Measurements from ENCODE around the gene VAV3.

VAV3 gene

DNA sequence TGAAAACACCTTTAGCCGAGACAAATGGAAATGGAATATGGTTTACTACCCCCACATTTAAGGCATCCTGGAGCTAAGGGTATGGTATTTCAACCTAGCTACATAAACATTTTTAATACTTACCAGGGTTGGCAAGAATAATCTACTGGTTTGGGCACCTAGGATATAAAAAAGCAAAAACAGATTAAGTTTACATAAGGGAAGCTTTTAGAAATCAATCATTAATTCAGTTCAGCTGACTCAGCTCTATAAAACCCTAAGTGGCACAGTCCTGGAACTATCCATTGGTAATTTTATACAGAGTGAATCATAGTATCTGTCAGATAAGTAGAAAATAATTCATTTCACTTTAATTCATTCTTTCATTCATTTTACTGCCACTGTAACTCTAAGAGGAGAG lies 355.2 kb downstream of the VAV3 start:
- H3K9ac ChIP-seq (ENCODE audit: low read length): no peak overlapping the region
- H3K4me2 ChIP-seq (ENCODE audit: low read length, poor library complexity, severe bottlenecking): no peak overlapping the region
- no CpG with 5 or more reads among the region's 1 CpG for WGBS

DNA sequence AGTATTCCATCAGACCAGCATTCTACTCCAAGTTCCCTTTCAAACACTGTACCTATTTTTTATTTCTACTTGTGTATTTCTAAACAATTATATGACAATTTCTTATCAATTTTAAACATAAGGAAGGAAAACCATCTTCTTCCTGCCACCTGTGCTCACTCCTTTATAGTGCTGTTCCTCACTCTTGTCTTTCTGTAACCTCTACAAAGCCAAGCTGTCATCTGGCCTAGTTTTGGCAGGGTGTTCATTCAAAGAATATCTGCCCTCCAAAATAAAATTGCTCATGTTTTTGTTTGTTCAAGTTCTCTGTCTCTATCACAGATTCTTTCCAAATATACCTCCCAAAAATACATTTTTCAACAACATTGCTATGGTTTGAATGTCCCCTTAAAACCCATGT lies 360.2 kb downstream of the VAV3 start:
- H2AK5ac ChIP-seq (ENCODE audit: low read length, severe bottlenecking): no peak overlapping the region
- DNase-seq: no peak
- H3K18ac ChIP-seq (ENCODE audit: low read depth in 1 of 2, low read length in 2 of 2): no peak overlapping the region
- no peak overlapping the region for H2BK5ac ChIP-seq (ENCODE audit: low read depth, low read length, poor library complexity, severe bottlenecking)
- no peak overlapping the region for H4K91ac ChIP-seq (ENCODE audit: low read length)
- H3K4me2 ChIP-seq (ENCODE audit: low read length, poor library complexity, severe bottlenecking): no peak overlapping the region
- no peaks in the 10 kb centered on the region for H3K79me1 ChIP-seq (replicated peaks; ENCODE audit: low read length, poor library complexity, severe bottlenecking)
- H2AFZ ChIP-seq (ENCODE audit: low read depth, low read length): no peak overlapping the region
- no peak overlapping the region for H2BK15ac ChIP-seq (ENCODE audit: low read depth, poor library complexity, severe bottlenecking)
- H3K27ac ChIP-seq (ENCODE audit: low read length, poor library complexity, severe bottlenecking): no peak overlapping the region
- H3K14ac ChIP-seq (ENCODE audit: low read length in 2 of 2): no peak overlapping the region
- H2BK120ac ChIP-seq (ENCODE audit: low read depth, low read length): no peak overlapping the region
- H3K4me1 ChIP-seq (ENCODE audit: control insufficient read depth, insufficient read depth, low read depth, low read length): no peaks in the 10 kb centered on the region
- H2BK12ac ChIP-seq (ENCODE audit: low read length in 2 of 2): no peak overlapping the region
- no peak overlapping the region for H3K23ac ChIP-seq (ENCODE audit: low read length in 2 of 2)
- H4K8ac ChIP-seq (ENCODE audit: low read length): no peak overlapping the region
- no peak overlapping the region for H3K9ac ChIP-seq (ENCODE audit: low read length)
- H3K9me3 ChIP-seq (ENCODE audit: control insufficient read depth, low read length): no peaks in the 10 kb centered on the region
- no peak overlapping the region for H3K4me3 ChIP-seq (ENCODE audit: insufficient read depth in 1 of 2, low read depth in 1 of 2, low read length in 2 of 2)
- H3K4ac ChIP-seq (ENCODE audit: low read depth in 1 of 2, low read length in 2 of 2): no peak overlapping the region
- H3K36me3 ChIP-seq (ENCODE audit: control insufficient read depth in 1 of 2, insufficient read depth in 2 of 2, low read depth in 1 of 2, low read length in 2 of 2): no peaks in the 10 kb centered on the region
- H3K27me3 ChIP-seq (ENCODE audit: control insufficient read depth in 1 of 2, insufficient read depth in 1 of 2, low read length in 2 of 2): no peaks in the 10 kb centered on the region

More for the DNA sequence above, 355.2 kb downstream of the VAV3 start:
- H2AFZ ChIP-seq (ENCODE audit: low read depth, low read length): no peak overlapping the region
- no peak overlapping the region for H2AK5ac ChIP-seq (ENCODE audit: low read length, severe bottlenecking)
- H3K4me1 ChIP-seq (ENCODE audit: control insufficient read depth, insufficient read depth, low read depth, low read length): no peaks in the 10 kb centered on the region
- no peak for DNase-seq
- H3K9me3 ChIP-seq (ENCODE audit: control insufficient read depth, low read length): peaks cover 5% of the 10 kb centered on the region
- H3K23ac ChIP-seq (ENCODE audit: low read length in 2 of 2): no peak overlapping the region
- no peaks in the 10 kb centered on the region for H3K36me3 ChIP-seq (ENCODE audit: control insufficient read depth in 1 of 2, insufficient read depth in 2 of 2, low read depth in 1 of 2, low read length in 2 of 2)
- H3K4me3 ChIP-seq (ENCODE audit: insufficient read depth in 1 of 2, low read depth in 1 of 2, low read length in 2 of 2): no peak overlapping the region
- H2BK12ac ChIP-seq (ENCODE audit: low read length in 2 of 2): no peak overlapping the region
- no peak overlapping the region for H3K27ac ChIP-seq (ENCODE audit: low read length, poor library complexity, severe bottlenecking)
- no peaks in the 10 kb centered on the region for H3K27me3 ChIP-seq (ENCODE audit: control insufficient read depth in 1 of 2, insufficient read depth in 1 of 2, low read length in 2 of 2)
- H4K8ac ChIP-seq (ENCODE audit: low read length): no peak overlapping the region
- no peak overlapping the region for H4K91ac ChIP-seq (ENCODE audit: low read length)
- no peaks in the 10 kb centered on the region for H3K79me1 ChIP-seq (replicated peaks; ENCODE audit: low read length, poor library complexity, severe bottlenecking)
- H2BK5ac ChIP-seq (ENCODE audit: low read depth, low read length, poor library complexity, severe bottlenecking): no peak overlapping the region
- H3K14ac ChIP-seq (ENCODE audit: low read length in 2 of 2): no peak overlapping the region
- no peak overlapping the region for H2BK15ac ChIP-seq (ENCODE audit: low read depth, poor library complexity, severe bottlenecking)
- no peak overlapping the region for H2BK120ac ChIP-seq (ENCODE audit: low read depth, low read length)
- H3K18ac ChIP-seq (ENCODE audit: low read depth in 1 of 2, low read length in 2 of 2): no peak overlapping the region
- H3K4ac ChIP-seq (ENCODE audit: low read depth in 1 of 2, low read length in 2 of 2): no peak overlapping the region

DNA sequence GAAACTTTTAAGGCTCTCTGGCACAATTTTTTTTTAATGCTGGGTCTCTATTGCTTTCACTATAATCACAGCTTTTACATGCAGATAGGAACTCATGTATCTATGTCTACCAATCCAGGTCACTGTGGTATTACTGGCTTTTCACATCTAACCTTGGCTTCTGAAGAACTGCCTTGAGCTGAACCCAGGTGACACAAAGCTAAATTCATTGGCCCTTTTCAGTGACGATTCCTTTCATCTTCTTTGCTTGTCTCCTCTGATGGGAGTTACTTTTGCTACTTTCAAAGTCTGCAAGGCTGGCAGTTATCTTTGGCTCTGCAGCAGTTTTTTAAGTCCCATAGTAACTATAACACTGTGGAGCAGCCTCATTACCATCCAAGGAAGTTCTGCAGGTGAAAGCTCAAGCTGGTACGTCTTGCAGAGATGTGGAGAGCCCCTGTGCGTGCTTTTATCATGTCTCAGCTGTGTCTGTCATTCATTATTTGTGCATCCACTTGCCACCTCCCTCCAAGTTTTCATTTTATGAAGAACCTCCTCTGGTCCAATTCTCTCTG lies 364.3 kb downstream of the VAV3 start:
- Histone ChIP-seq H3K4me1 (ENCODE audit: control insufficient read depth, insufficient read depth, low read depth, low read length) (no peaks in the 10 kb centered on the region), H2BK15ac (ENCODE audit: low read depth, poor library complexity, severe bottlenecking) (no peak overlapping the region), H3K27me3 (ENCODE audit: control insufficient read depth in 1 of 2, insufficient read depth in 1 of 2, low read length in 2 of 2) (no peaks in the 10 kb centered on the region), H3K4me2 (ENCODE audit: low read length, poor library complexity, severe bottlenecking) (no peak overlapping the region), H3K9me3 (ENCODE audit: control insufficient read depth, low read length) (no peaks in the 10 kb centered on the region), H2BK120ac (ENCODE audit: low read depth, low read length) (no peak overlapping the region), H4K8ac (ENCODE audit: low read length) (no peak overlapping the region), H3K79me1 (replicated peaks; ENCODE audit: low read length, poor library complexity, severe bottlenecking) (no peaks in the 10 kb centered on the region), H3K36me3 (ENCODE audit: control insufficient read depth in 1 of 2, insufficient read depth in 2 of 2, low read depth in 1 of 2, low read length in 2 of 2) (no peaks in the 10 kb centered on the region), H3K4me3 (ENCODE audit: insufficient read depth in 1 of 2, low read depth in 1 of 2, low read length in 2 of 2) (no peak overlapping the region), H3K4ac (ENCODE audit: low read depth in 1 of 2, low read length in 2 of 2) (no peak overlapping the region), H2BK5ac (ENCODE audit: low read depth, low read length, poor library complexity, severe bottlenecking) (no peak overlapping the region), H3K23ac (ENCODE audit: low read length in 2 of 2) (no peak overlapping the region), H2AFZ (ENCODE audit: low read depth, low read length) (no peak overlapping the region), H2AK5ac (ENCODE audit: low read length, severe bottlenecking) (no peak overlapping the region), H3K9ac (ENCODE audit: low read length) (no peak overlapping the region), H3K14ac (ENCODE audit: low read length in 2 of 2) (no peak overlapping the region), H3K18ac (ENCODE audit: low read depth in 1 of 2, low read length in 2 of 2) (no peak overlapping the region), H2BK12ac (ENCODE audit: low read length in 2 of 2) (no peak overlapping the region), H4K91ac (ENCODE audit: low read length) (no peak overlapping the region), H3K27ac (ENCODE audit: low read length, poor library complexity, severe bottlenecking) (no peak overlapping the region)
- WGBS: 83% methylated on average over 3 of the region's 3 CpGs
- DNase-seq: no peak

DNA sequence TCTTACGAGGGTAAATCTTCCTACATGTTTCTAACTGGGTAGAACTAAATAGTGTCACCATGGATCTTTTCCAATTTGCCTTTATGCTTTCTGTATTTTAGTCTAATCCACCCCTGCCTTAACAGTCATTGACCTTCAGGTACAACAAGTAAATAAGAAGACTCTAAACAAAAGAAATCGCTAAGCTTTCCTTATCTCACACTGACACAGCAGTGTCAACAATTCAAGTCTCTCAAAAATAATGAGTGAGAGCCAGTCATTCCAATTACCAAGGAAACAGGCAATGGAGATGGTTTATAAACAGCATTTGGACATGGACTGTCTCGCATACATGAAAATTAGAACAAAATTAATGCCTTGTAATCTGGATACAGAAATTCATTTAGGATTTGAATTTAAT lies 365.8 kb downstream of the VAV3 start:
- Histone ChIP-seq H3K14ac (ENCODE audit: low read length in 2 of 2) (no peak overlapping the region), H2AFZ (ENCODE audit: low read depth, low read length) (no peak overlapping the region), H4K8ac (ENCODE audit: low read length) (no peak overlapping the region), H4K91ac (ENCODE audit: low read length) (no peak overlapping the region), H3K9ac (ENCODE audit: low read length) (no peak overlapping the region), H3K18ac (ENCODE audit: low read depth in 1 of 2, low read length in 2 of 2) (no peak overlapping the region), H3K4me2 (ENCODE audit: low read length, poor library complexity, severe bottlenecking) (no peak overlapping the region), H2BK120ac (ENCODE audit: low read depth, low read length) (no peak overlapping the region), H3K4ac (ENCODE audit: low read depth in 1 of 2, low read length in 2 of 2) (no peak overlapping the region), H2AK5ac (ENCODE audit: low read length, severe bottlenecking) (no peak overlapping the region), H3K27ac (ENCODE audit: low read length, poor library complexity, severe bottlenecking) (no peak overlapping the region), H2BK12ac (ENCODE audit: low read length in 2 of 2) (no peak overlapping the region), H3K9me3 (ENCODE audit: control insufficient read depth, low read length) (no peaks in the 10 kb centered on the region), H2BK5ac (ENCODE audit: low read depth, low read length, poor library complexity, severe bottlenecking) (no peak overlapping the region), H3K36me3 (ENCODE audit: control insufficient read depth in 1 of 2, insufficient read depth in 2 of 2, low read depth in 1 of 2, low read length in 2 of 2) (no peaks in the 10 kb centered on the region), H2BK15ac (ENCODE audit: low read depth, poor library complexity, severe bottlenecking) (no peak overlapping the region), H3K79me1 (replicated peaks; ENCODE audit: low read length, poor library complexity, severe bottlenecking) (no peaks in the 10 kb centered on the region), H3K27me3 (ENCODE audit: control insufficient read depth in 1 of 2, insufficient read depth in 1 of 2, low read length in 2 of 2) (no peaks in the 10 kb centered on the region), H3K4me1 (ENCODE audit: control insufficient read depth, insufficient read depth, low read depth, low read length) (no peaks in the 10 kb centered on the region), H3K4me3 (ENCODE audit: insufficient read depth in 1 of 2, low read depth in 1 of 2, low read length in 2 of 2) (no peak overlapping the region), H3K23ac (ENCODE audit: low read length in 2 of 2) (no peak overlapping the region)
- no peak for DNase-seq
- 60% methylated on average over 1 of the region's 3 CpGs for WGBS

All from mesenchymal stem cell (in vitro differentiated cells and primary cell).